ENCODE data around the gene INSYN2B.

INSYN2B gene

GRCh38 chr5:169922474-169922873, 57.8 kb downstream of the INSYN2B start:
- no peak for DNase-seq

- no peak for DNase-seq
Observed at GRCh38 chr5:169921949-169922348, 58.3 kb downstream of the INSYN2B start.

- DNase-seq: no peak
Observed at GRCh38 chr5:169921384-169921783, 58.9 kb downstream of the INSYN2B start.

GRCh38 chr5:169920474-169920873, 59.8 kb downstream of the INSYN2B start:
- no peak for DNase-seq

- DNase-seq: no peak
Observed at GRCh38 chr5:169918228-169918627, 62.1 kb downstream of the INSYN2B start.

GRCh38 chr5:169917500-169917899, 62.8 kb downstream of the INSYN2B start:
- no peak for DNase-seq

- DNase-seq: no peak
Observed at GRCh38 chr5:169914766-169915165, 65.5 kb downstream of the INSYN2B start.

GRCh38 chr5:169913479-169913878, 66.8 kb downstream of the INSYN2B start:
- no peak for DNase-seq

GRCh38 chr5:169911448-169912212, 68.7 kb downstream of the INSYN2B start:
- no peak for DNase-seq

- no peak for DNase-seq
Observed at GRCh38 chr5:169910393-169910792, 69.9 kb downstream of the INSYN2B start.

GRCh38 chr5:169909945-169910344, 70.3 kb downstream of the INSYN2B start:
- no peak for DNase-seq

- no peak for DNase-seq
Observed at GRCh38 chr5:169908864-169909263, 71.4 kb downstream of the INSYN2B start.

GRCh38 chr5:169906745-169907649, 73.3 kb downstream of the INSYN2B start:
- DNase-seq: no peak

GRCh38 chr5:169905017-169905416, 75.3 kb downstream of the INSYN2B start:
- DNase-seq: no peak

- DNase-seq: no peak
Observed at GRCh38 chr5:169904508-169904907, 75.8 kb downstream of the INSYN2B start.

- no peak for DNase-seq
Observed at GRCh38 chr5:169904059-169904458, 76.2 kb downstream of the INSYN2B start.

- DNase-seq: no peak
Observed at GRCh38 chr5:169901896-169902295, 78.4 kb downstream of the INSYN2B start.

- DNase-seq: no peak
Observed at GRCh38 chr5:169897481-169897880, 82.8 kb downstream of the INSYN2B start.

GRCh38 chr5:169895926-169896325, 84.4 kb downstream of the INSYN2B start:
- DNase-seq: no peak

- no peak for DNase-seq
Observed at GRCh38 chr5:169893571-169893970, 86.7 kb downstream of the INSYN2B start.

- no peak for DNase-seq
Observed at GRCh38 chr5:169893010-169893409, 87.3 kb downstream of the INSYN2B start.

- DNase-seq: no peak
Observed at GRCh38 chr5:169889572-169889971, 90.7 kb downstream of the INSYN2B start.

- no peak for DNase-seq
Observed at GRCh38 chr5:169886677-169887076, 93.6 kb downstream of the INSYN2B start.

- no peak for DNase-seq
Observed at GRCh38 chr5:169886033-169886432, 94.3 kb downstream of the INSYN2B start.

Data from effector CD4-positive, alpha-beta T cell (primary cell).